Mesothelial cell of epicardium (in vitro differentiated cells): ENCODE data around the gene PSMD13. TPM values are rescaled to one million over a fixed set of nuclear protein-coding genes. Genes with fewer than 3 reads are reported as not detected.
"Not testable (repeated sequence)": the region's sequence is repeated elsewhere in the genome, so short reads cannot be mapped to it uniquely, and the experiment has no call there.

ENCODE experiments used
- DNase-seq, 2 experiments: peaks; one replicate each; pipeline ENCODE4 v3.0.0; 2021; ENCODE audit warnings: low spot score in 2 of 2; ENCODE audit not compliant: unreplicated experiment in 2 of 2
- H3K27ac Mint-ChIP-seq: 2 replicates; pipeline ENCODE4 v1.8.0; 2021; ENCODE audit warnings: mixed read lengths
- H3K27me3 Mint-ChIP-seq: 2 replicates; pipeline ENCODE4 v1.8.0; 2021; ENCODE audit warnings: low read depth, mixed read lengths
- H3K36me3 Mint-ChIP-seq: 2 replicates; pipeline ENCODE4 v1.8.0; 2021; ENCODE audit warnings: mixed read lengths
- H3K4me1 Mint-ChIP-seq: 2 replicates; pipeline ENCODE4 v1.8.0; 2021; ENCODE audit warnings: mixed read lengths
- H3K4me3 Mint-ChIP-seq: 2 replicates; pipeline ENCODE4 v1.8.0; 2021; ENCODE audit warnings: mild to moderate bottlenecking, moderate library complexity, mixed read lengths
- H3K9me3 Mint-ChIP-seq: 2 replicates; pipeline ENCODE4 v1.8.0; 2021; ENCODE audit warnings: mixed read lengths
- total RNA-seq: library from RNA; stranded (reverse); gene quantifications from 3 replicates; pipeline ENCODE4 v1.2.1, GENCODE V29; 2021
- TF ChIP-seq, protein P1 (sequence below): fragments of 200-600 bp; sonication (generic); IDR thresholded peaks from one replicate; pipeline ENCODE4 v1.5.0; 2021; ENCODE audit warnings: antibody characterized with exemption; ENCODE audit not compliant: unreplicated experiment

The PSMD13 gene
- 93.0 to 96.2 TPM (median 93.9 TPM) in 3 replicates for total RNA-seq

DNA sequence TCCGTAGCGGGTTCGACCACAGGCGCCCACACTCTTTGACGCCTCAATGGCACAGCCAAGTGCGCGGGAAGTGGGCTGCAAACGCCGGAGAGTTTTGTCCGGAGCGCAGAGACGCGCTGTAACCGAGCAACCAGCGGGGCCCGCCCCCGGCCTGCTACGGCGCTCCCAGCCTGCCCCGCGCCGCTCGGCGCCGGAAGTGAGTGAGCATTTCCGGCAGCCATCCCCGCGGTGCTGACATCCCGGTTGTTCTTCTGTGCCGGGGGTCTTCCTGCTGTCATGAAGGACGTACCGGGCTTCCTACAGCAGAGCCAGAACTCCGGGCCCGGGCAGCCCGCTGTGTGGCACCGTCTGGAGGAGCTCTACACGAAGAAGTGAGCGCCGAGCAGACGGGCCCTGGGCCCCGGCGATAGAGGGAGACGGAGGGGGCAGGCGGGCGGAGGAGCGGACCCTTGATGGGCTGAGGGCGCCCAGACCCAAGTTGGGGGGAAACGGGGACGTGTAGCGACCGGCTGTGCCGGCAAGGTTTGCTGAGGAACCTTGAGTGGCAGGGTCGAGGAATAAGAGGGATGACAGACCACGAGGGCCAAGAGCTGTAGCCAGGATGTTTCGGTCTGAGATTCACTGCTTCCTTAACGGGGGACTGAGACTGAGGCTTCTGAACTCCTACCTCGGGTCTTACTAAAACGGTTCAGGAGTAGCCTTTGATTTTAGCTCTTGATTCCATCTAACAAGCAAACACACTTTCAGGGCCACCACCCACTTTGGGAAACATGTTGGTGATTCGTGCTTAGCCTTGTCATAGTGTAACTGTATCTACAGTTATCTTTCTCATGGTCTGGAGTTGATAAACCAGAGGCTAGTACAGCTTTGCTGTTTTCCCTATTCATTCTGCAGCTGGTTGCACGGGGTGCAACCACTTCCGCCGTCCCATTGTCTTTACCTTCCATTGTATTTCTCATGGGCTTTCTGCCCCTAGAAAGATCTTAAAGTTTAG is at the start of gene PSMD13:
Gene PSMD13, plus strand, starts transcription at position 203 of the 994 bp plus-strand sequence. Its CDS starts 74 bp downstream, at position 277.
- DNase-seq: peak; percentile 68 to 89
- TF ChIP-seq, protein P1, sequence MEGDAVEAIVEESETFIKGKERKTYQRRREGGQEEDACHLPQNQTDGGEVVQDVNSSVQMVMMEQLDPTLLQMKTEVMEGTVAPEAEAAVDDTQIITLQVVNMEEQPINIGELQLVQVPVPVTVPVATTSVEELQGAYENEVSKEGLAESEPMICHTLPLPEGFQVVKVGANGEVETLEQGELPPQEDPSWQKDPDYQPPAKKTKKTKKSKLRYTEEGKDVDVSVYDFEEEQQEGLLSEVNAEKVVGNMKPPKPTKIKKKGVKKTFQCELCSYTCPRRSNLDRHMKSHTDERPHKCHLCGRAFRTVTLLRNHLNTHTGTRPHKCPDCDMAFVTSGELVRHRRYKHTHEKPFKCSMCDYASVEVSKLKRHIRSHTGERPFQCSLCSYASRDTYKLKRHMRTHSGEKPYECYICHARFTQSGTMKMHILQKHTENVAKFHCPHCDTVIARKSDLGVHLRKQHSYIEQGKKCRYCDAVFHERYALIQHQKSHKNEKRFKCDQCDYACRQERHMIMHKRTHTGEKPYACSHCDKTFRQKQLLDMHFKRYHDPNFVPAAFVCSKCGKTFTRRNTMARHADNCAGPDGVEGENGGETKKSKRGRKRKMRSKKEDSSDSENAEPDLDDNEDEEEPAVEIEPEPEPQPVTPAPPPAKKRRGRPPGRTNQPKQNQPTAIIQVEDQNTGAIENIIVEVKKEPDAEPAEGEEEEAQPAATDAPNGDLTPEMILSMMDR: peak; percentile 10

DNA sequence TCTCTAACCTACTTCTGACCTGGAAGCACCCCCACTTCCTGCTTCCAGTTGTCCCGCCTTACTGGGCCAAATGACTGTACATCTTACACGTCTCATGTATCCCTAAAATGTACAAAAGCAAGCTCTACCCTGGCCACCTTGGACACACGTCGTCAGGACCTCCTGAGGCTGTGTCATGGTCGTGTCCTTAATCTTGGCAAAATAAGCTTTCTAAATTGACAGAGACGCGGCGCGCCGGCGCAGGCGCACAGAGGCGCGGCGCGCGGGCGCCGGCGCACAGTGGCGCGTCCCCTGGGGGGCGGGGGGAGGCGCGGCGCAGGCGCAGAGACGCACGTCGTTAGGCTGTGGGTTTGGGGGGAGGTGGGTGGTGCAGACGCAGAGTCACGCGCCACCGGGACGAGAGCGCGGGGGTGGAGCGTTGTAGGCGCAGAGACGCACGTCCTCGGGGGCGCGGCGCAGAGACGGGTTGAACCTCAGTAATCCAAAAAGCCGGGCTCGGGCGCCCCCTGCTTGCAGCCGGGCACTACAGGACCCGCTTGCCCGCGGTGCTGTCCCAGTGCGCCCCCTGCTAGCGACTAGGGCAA is 47.5 kb upstream of the PSMD13 start:
- H3K4me3 Mint-ChIP-seq, H3K9me3 Mint-ChIP-seq, DNase-seq, H3K4me1 Mint-ChIP-seq, H3K27me3 Mint-ChIP-seq, H3K27ac Mint-ChIP-seq, H3K36me3 Mint-ChIP-seq: not testable (repeated sequence)

More for the DNA sequence above, at the start of gene PSMD13:
- no peaks in the 10 kb centered on the region for H3K27me3 Mint-ChIP-seq
- peak within 1 kb of the TSS; percentile 100 for H3K27ac Mint-ChIP-seq
- H3K4me1 Mint-ChIP-seq: peaks cover 22% of the 10 kb centered on the region
- peak within 1 kb of the TSS; percentile 97 for H3K4me3 Mint-ChIP-seq
- peaks cover 18% of the 10 kb centered on the region for H3K36me3 Mint-ChIP-seq
- H3K9me3 Mint-ChIP-seq: no peaks in the 10 kb centered on the region

DNA sequence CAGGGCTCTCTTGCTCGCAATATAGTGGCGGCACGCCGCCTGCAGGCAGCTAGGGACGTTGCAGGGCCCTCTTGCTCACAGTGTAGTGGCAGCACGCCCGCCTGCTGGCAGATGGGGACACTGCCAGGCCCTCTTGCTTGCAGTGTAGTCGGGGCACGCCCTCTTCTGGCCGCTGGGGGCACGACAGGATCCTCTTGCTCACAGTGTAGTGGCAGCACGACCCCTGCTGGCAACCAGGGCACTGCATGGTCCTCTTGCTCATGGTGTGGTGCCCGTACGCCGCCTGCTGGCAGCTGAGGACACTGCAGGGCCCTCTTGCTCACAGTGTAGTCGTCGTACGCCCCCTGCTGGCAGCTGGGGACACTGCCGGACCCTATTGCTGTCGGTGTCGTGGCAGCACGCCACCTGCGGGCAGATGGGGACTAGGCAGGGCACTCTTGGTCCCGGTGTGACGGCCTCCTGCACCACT is 46.9 kb upstream of the PSMD13 start:
- H3K4me3 Mint-ChIP-seq, H3K27me3 Mint-ChIP-seq, H3K9me3 Mint-ChIP-seq, H3K27ac Mint-ChIP-seq, H3K36me3 Mint-ChIP-seq, DNase-seq, H3K4me1 Mint-ChIP-seq: not testable (repeated sequence)
- TF ChIP-seq, protein P1: peak; percentile 29

DNA sequence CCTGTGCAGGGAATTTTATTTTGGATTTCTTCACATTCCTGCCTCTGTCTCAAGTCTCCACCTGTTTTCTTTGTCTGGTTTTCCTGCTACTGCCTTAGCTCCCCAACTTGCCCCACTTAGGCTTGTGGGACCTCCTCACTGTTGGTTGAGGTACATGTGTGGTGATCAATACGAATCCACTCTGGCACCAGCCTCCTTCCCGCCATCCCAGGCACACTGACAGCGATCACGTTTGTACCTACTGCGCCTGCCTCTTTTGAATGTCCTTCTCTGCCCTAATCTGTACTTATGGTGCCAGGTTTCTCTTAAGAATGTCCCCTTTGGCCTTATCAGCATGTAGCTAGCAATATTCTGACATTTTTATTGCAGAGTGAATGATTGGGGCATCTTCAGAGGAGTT is 46.2 kb upstream of the PSMD13 start:
- not testable (repeated sequence) for H3K36me3 Mint-ChIP-seq, H3K27ac Mint-ChIP-seq, DNase-seq, H3K4me3 Mint-ChIP-seq, H3K27me3 Mint-ChIP-seq, H3K4me1 Mint-ChIP-seq, H3K9me3 Mint-ChIP-seq

DNA sequence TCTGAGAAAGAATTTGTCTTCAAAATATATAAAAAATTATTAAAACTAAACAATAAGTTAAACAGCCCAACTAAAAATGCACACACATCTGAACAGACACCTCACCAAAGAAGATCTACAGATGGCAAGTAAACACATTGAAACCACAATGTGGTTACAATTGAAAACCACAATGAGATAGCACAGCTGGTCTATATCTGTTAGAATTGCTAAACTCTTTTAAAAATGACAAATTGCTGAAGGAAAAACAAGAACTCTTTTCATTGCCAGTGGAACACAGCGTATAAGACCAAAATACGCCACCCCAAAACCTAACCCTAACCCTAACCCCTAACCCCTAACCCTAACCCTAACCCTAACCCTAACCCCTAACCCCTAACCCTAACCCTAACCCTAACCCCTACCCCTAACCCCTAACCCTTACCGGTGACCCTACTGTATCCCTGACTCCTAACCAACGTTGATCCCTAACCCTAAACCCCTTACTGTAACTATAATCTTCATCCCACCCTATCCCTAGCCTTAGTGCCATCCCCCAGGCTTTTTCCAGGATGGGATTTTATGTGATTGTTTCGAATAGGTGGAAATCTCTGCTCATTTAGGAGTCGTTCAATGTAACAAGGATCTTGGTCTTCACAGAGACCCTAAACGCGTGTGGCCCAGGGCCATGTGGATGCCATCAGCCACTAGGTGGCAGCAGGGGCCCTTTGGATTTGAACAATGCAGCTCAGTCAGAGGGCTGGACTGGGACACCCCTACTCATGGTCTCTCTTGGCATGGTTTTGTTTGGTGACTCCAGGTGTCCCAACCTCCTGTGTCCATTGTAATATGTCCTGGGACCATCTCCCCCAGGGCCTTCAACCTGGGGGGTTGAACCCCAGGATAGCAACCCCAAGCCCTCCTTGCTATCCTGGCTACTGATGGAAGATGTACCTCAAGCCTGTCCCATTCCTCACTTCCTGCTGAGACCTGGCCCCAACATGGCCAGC is 45.0 kb upstream of the PSMD13 start:
- peak in 1 of 2 experiments; percentile 34 for DNase-seq
- not testable (repeated sequence) for H3K27ac Mint-ChIP-seq, H3K36me3 Mint-ChIP-seq, H3K9me3 Mint-ChIP-seq, H3K27me3 Mint-ChIP-seq, H3K4me1 Mint-ChIP-seq, H3K4me3 Mint-ChIP-seq

DNA sequence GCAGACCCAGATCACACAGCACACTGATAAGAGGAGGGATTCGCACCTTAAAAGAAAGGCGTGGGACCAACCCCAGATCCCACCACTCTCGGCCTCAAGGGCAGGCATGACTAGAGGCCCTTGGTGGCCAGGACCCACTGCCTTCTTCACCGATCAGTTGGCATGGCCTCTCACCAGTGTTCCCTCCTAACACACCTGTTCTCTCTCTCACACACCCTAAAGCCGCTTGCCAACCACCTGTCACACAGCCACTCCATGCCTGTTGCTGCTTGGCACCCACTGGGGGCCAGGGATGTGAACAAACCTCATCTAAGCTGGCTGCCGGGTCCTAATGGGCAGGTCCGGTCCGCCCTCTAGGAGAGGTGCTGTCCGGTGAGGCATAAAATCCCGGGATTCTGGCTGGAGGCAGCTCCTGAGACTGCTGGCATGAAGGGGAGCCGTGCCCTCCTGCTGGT is 44.1 kb upstream of the PSMD13 start, which contains the start of gene SCGB1C1:
Gene SCGB1C1, plus strand, starts transcription at position 405 of the 455 bp plus-strand sequence. Its CDS starts 22 bp downstream, at position 427.
- H3K36me3 Mint-ChIP-seq, DNase-seq, H3K9me3 Mint-ChIP-seq, H3K27me3 Mint-ChIP-seq, H3K27ac Mint-ChIP-seq, H3K4me1 Mint-ChIP-seq, H3K4me3 Mint-ChIP-seq: not testable (repeated sequence)

DNA sequence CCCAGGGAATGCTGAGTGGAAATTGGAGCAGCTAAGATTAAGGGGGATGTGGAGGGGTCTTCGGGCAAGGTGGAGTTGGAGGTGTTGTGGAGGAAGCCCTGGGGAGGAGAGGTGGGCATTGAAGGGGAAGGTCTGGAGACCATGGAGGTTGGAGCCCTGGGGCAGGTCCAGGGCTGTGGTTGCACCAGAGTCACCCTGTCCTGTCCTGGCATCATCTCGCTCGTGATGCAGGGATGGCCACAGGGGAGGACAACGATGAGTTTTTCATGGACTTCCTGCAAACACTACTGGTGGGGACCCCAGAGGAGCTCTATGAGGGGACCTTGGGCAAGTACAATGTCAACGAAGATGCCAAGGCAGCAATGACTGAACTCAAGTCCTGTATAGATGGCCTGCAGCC is 43.3 kb upstream of the PSMD13 start:
- not testable (repeated sequence) for H3K4me3 Mint-ChIP-seq, H3K4me1 Mint-ChIP-seq, H3K27me3 Mint-ChIP-seq, H3K36me3 Mint-ChIP-seq, H3K27ac Mint-ChIP-seq, H3K9me3 Mint-ChIP-seq
- DNase-seq: peak in 1 of 2 experiments; percentile 34
